GM12873 (cell line): ENCODE data around the gene GINS2.

Source experiments
- TF ChIP-seq, protein P1 (sequence below): IDR thresholded peaks from 2 replicates; pipeline ENCODE4 v1.5.1; 2012; ENCODE audit warnings: low read depth, mild to moderate bottlenecking, moderate library complexity, low read length, control low read depth; ENCODE audit not compliant: insufficient read depth; ENCODE audit errors: missing control alignments

Gene GINS2

GRCh38 chr16:85720302-85720637 is 31.5 kb upstream of the GINS2 start:
- TF ChIP-seq, protein P1, sequence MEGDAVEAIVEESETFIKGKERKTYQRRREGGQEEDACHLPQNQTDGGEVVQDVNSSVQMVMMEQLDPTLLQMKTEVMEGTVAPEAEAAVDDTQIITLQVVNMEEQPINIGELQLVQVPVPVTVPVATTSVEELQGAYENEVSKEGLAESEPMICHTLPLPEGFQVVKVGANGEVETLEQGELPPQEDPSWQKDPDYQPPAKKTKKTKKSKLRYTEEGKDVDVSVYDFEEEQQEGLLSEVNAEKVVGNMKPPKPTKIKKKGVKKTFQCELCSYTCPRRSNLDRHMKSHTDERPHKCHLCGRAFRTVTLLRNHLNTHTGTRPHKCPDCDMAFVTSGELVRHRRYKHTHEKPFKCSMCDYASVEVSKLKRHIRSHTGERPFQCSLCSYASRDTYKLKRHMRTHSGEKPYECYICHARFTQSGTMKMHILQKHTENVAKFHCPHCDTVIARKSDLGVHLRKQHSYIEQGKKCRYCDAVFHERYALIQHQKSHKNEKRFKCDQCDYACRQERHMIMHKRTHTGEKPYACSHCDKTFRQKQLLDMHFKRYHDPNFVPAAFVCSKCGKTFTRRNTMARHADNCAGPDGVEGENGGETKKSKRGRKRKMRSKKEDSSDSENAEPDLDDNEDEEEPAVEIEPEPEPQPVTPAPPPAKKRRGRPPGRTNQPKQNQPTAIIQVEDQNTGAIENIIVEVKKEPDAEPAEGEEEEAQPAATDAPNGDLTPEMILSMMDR: no peak

DNA sequence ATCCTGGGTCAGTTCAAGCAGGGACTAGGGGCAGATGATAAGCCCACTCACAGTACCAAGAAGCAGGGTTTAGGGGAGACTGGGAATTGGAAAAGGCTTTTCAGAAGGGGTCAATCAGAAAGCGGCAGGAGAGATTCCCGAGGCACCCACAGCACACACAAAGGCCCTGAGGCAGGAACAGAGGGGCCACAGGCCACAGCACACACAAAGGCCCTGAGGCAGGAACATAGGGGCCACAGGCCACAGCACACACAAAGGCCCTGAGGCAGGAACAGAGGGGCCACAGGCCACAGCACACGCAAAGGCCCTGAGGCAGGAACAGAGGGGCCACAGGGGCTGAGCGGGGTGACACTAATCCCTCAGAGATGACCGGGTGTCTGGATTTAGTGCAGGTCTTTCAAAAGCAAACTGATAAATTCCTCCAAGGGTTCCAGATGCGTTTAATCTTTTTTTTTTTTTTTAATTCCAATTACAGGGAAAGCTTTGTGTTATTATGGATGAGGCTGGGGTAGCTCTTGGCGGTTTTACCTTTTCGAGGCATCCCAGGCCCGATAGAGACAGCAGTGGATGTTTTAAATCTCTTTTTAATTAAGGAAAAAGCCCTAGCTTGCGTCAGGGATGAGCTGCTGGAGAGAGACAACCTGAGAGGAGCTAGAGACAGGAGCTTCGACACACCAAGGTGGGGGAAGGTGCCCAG is 31.0 kb upstream of the GINS2 start:
- TF ChIP-seq, protein P1: no peak

DNA sequence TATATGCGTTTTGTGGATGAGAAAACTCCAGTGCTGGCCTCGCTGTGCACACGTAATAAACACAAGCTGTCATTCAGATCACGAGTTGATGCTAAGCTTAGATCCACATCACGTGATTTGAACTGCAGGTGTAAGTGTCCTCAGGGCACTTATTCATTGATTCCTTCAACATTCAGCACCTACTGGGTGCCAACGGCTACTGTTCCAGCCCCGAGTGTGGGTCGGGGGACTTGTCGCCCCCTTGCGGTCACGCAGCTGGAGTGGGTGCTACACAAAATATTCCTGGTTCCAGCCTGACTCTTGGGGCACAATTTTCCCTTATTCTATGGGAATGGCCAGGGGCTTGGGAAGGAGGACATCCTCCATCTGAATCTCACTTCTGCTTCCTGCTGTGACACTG is 29.9 kb upstream of the GINS2 start:
- TF ChIP-seq, protein P1: peak; percentile 68

- TF ChIP-seq, protein P1: no peak
Observed at GRCh38 chr16:85718153-85718477, 29.4 kb upstream of the GINS2 start.

- TF ChIP-seq, protein P1: peak; percentile 72
Observed at GRCh38 chr16:85717393-85718152, 28.8 kb upstream of the GINS2 start.

- TF ChIP-seq, protein P1: no peak
Observed at GRCh38 chr16:85716680-85717038, 27.9 kb upstream of the GINS2 start.

DNA sequence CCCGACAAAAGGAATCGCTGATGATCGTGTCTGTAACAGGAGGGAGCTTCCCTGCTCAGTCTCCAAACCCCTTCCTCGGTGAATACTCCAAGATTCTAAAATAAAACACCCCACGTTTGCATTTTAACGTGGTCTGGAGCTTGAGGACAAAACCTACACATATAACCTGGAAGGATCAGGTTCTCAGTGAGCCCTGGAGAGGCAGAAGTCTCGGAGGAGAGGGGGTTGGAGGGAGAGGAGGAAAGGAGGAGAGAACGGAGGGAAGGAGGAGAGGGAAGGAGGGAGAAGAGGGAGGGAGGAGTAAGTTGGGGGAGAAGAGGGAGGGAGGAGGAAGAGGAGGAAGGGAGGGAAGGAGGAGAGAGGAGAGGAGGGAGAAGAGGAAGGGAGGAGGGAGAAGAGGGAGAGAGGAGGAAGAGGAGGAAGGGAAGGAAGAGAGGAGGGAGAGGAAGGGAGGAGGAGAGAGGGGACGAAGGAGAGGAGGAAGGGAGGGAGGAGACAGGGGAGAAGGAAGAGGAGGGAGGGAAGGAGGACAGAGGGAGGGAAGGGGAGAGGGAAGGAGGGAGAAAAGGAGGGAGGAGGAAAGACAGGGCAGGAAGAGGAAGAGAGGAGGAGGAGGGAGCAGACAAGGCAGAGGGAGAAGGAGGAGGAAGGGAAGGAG is 27.4 kb upstream of the GINS2 start:
- TF ChIP-seq, protein P1: no peak
